Hepatocyte (in vitro differentiated cells): ENCODE measurements around the gene CLIP4. TPM values are rescaled to one million over a fixed set of nuclear protein-coding genes. Genes with fewer than 3 reads are reported as not detected.
"Not testable (repeated sequence)": the region's sequence is repeated elsewhere in the genome, so short reads cannot be mapped to it uniquely, and the experiment has no call there.

Experiments
- DNase-seq: peaks from one replicate; pipeline ENCODE4 v3.0.0-alpha.2; 2016; ENCODE audit warnings: low spot score
- H2AFZ ChIP-seq: fragments of 200-600 bp; sonication (generic); 2 replicates; pipeline ENCODE4 v1.6.0; 2016; ENCODE audit warnings: antibody characterized with exemption, mild to moderate bottlenecking
- H3K27ac ChIP-seq: fragments of 200-600 bp; sonication (generic); 2 replicates; pipeline ENCODE4 v1.5.1; 2016; ENCODE audit warnings: mild to moderate bottlenecking
- H3K27me3 ChIP-seq: fragments of 200-600 bp; sonication (generic); 2 replicates; pipeline ENCODE4 v1.6.1; 2016
- H3K36me3 ChIP-seq: fragments of 200-600 bp; sonication (generic); replicated peaks from 2 replicates; pipeline ENCODE4 v1.5.1; 2016; ENCODE audit warnings: low read depth; ENCODE audit not compliant: insufficient read depth
- H3K4me1 ChIP-seq: fragments of 200-600 bp; sonication (generic); 2 replicates; pipeline ENCODE4 v1.5.1; 2016; ENCODE audit warnings: mild to moderate bottlenecking, moderate library complexity; ENCODE audit not compliant: insufficient read depth
- H3K4me2 ChIP-seq: fragments of 200-600 bp; sonication (generic); 2 replicates; pipeline ENCODE4 v1.6.0; 2016
- H3K4me3 ChIP-seq: fragments of 200-600 bp; sonication (generic); 2 replicates; pipeline ENCODE4 v1.5.1; 2016; ENCODE audit warnings: mild to moderate bottlenecking
- H3K79me2 ChIP-seq: fragments of 200-600 bp; sonication (generic); 2 replicates; pipeline ENCODE4 v1.6.0; 2017; ENCODE audit warnings: mild to moderate bottlenecking
- H3K9me2 ChIP-seq: fragments of 200-600 bp; sonication (generic); replicated peaks from 2 replicates; pipeline ENCODE4 v1.6.0; 2017; ENCODE audit warnings: mild to moderate bottlenecking; ENCODE audit not compliant: insufficient read depth
- H3K9me3 ChIP-seq: fragments of 200-600 bp; sonication (generic); 2 replicates; pipeline ENCODE4 v1.5.1; 2016; ENCODE audit warnings: low read depth, mild to moderate bottlenecking
- H4K20me1 ChIP-seq: fragments of 200-600 bp; sonication (generic); 2 replicates; pipeline ENCODE4 v1.6.0; 2016; ENCODE audit warnings: mild to moderate bottlenecking; ENCODE audit not compliant: insufficient read depth, poor library complexity, severe bottlenecking
- EZH2 ChIP-seq: fragments of 200-600 bp; sonication (generic); IDR thresholded peaks from 2 replicates; pipeline ENCODE4 v1.6.1; 2016; ENCODE audit warnings: antibody characterized with exemption, mild to moderate bottlenecking, borderline replicate concordance
- EZH2phosphoT487 ChIP-seq: fragments of 200-600 bp; sonication (generic); IDR thresholded peaks from one replicate; pipeline ENCODE4 v1.6.1; 2018; ENCODE audit warnings: antibody characterized with exemption, mild to moderate bottlenecking, low read depth, moderate library complexity; ENCODE audit not compliant: unreplicated experiment, severe bottlenecking
- WGBS: methylation state at CpG from one replicate; pipeline ENCODE4 v1.1.6; 2016; ENCODE audit warnings: low lambda C conversion rate; ENCODE audit errors: missing lambda C conversion rate; 5-methylcytosine and 5-hydroxymethylcytosine counted together
- polyA plus RNA-seq: library from polyadenylated mRNA; unstranded; fragments of >200 nt; fragmentation: Nextera tagmentation; extraction: Ambion mirVana; gene quantifications from 2 replicates; pipeline ENCODE4 v1.2.1, GENCODE V29; 2016
- total RNA-seq: library from RNA; depleted of rRNA; stranded (reverse); fragments of >200 nt; gene quantifications from 2 replicates; pipeline ENCODE4 v1.2.3, GENCODE V29; 2014
- TF ChIP-seq, protein P1 (sequence below): fragments of 200-600 bp; sonication (generic); IDR thresholded peaks from 2 replicates; pipeline ENCODE4 v1.5.1; 2016; ENCODE audit warnings: antibody characterized with exemption, mild to moderate bottlenecking; ENCODE audit not compliant: poor library complexity

The CLIP4 gene
- total and polyA plus RNA-seq, 2 experiments from 2014 or later = 17.3 to 35.6 TPM

DNA sequence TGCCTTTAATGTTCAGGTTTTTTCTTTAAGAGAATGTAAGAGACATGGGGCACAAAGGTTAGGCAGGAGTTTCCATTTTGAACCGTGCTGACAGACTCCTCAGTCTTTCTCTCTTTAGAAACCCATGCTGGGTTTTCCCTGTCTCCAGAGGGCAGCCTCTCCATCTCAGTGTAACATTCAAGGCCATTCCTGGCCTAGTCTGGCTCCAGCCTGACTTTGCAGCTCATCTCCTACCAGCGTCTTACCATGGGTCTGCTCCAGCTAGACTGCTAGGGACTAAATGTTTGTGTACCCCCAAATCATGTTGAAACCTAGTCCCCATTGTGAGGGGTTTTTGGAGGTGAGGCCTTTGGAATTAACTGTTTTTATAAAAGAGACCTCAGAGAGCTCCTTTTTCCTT lies 9.8 kb upstream of the CLIP4 start:
- no peak overlapping the region for H3K4me3 ChIP-seq
- H3K9me2 ChIP-seq = no peaks in the 10 kb centered on the region
- no peak overlapping the region for H3K27ac ChIP-seq
- no peaks in the 10 kb centered on the region for H4K20me1 ChIP-seq
- H2AFZ ChIP-seq = no peak overlapping the region
- DNase-seq = no peak
- H3K9me3 ChIP-seq = no peaks in the 10 kb centered on the region
- no peaks in the 10 kb centered on the region for H3K27me3 ChIP-seq
- no peaks in the 10 kb centered on the region for H3K4me1 ChIP-seq
- TF ChIP-seq EZH2phosphoT487 = no peak
- TF ChIP-seq EZH2 = no peak
- TF ChIP-seq, protein P1, sequence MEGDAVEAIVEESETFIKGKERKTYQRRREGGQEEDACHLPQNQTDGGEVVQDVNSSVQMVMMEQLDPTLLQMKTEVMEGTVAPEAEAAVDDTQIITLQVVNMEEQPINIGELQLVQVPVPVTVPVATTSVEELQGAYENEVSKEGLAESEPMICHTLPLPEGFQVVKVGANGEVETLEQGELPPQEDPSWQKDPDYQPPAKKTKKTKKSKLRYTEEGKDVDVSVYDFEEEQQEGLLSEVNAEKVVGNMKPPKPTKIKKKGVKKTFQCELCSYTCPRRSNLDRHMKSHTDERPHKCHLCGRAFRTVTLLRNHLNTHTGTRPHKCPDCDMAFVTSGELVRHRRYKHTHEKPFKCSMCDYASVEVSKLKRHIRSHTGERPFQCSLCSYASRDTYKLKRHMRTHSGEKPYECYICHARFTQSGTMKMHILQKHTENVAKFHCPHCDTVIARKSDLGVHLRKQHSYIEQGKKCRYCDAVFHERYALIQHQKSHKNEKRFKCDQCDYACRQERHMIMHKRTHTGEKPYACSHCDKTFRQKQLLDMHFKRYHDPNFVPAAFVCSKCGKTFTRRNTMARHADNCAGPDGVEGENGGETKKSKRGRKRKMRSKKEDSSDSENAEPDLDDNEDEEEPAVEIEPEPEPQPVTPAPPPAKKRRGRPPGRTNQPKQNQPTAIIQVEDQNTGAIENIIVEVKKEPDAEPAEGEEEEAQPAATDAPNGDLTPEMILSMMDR = no peak
- H3K79me2 ChIP-seq = no peaks in the 10 kb centered on the region
- 52% methylated on average over 2 of the region's 2 CpGs for WGBS
- no peaks in the 10 kb centered on the region for H3K36me3 ChIP-seq
- H3K4me2 ChIP-seq = no peak overlapping the region

DNA sequence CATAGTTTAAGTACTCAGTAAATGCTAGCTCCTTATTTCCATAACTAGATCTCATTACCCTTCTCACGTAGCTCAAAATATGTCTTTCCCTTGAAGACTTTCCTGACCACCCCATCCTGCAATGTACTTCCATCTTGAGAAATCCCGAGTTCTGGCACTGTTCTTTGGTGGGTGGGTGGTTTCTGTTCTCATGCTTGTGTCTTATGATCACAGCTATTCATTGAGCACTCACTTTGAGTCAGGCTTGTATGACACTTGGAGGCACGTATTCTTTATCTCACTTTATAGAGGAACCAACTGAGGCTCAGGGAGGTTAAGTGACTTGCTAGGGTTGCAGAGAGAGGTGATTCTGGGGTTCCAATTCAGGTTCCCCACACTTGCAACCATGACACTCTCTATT lies 9.0 kb upstream of the CLIP4 start:
- no peaks in the 10 kb centered on the region for H3K4me1 ChIP-seq
- no peak overlapping the region for H3K27ac ChIP-seq
- H3K4me2 ChIP-seq = no peak overlapping the region
- H3K27me3 ChIP-seq = no peaks in the 10 kb centered on the region
- H2AFZ ChIP-seq = no peak overlapping the region
- no peak for DNase-seq
- TF ChIP-seq EZH2phosphoT487 = no peak
- no peak for TF ChIP-seq EZH2
- TF ChIP-seq, protein P1 = no peak
- no peaks in the 10 kb centered on the region for H3K9me2 ChIP-seq
- 82% methylated on average over 3 of the region's 3 CpGs for WGBS
- no peaks in the 10 kb centered on the region for H4K20me1 ChIP-seq
- no peaks in the 10 kb centered on the region for H3K9me3 ChIP-seq
- H3K36me3 ChIP-seq = no peaks in the 10 kb centered on the region
- H3K79me2 ChIP-seq = no peaks in the 10 kb centered on the region
- H3K4me3 ChIP-seq = no peak overlapping the region

DNA sequence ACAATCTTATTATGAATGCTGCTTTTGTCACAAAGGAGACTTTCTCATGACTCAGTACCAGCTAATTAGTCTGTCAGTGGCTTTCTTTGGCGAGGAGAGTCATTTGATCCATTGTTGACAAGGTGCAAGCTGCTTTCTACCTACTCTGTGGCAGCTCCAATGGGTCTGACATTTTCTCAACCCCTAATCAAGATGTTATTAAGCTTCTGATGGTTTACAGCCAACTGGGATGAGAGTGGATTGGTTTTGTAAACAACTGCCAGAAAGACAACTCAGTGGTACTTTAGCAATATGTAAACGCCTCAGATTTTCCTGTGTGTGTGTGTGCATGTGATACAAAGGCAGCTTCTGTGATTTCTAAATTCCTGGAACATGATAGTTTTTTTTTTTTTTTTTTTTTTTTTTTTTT lies 8.2 kb upstream of the CLIP4 start:
- DNase-seq = peak; percentile 13
- H3K27me3 ChIP-seq = no peaks in the 10 kb centered on the region
- no peaks in the 10 kb centered on the region for H4K20me1 ChIP-seq
- H3K4me3 ChIP-seq = no peak overlapping the region
- no peaks in the 10 kb centered on the region for H3K9me2 ChIP-seq
- no peak overlapping the region for H3K27ac ChIP-seq
- no peak overlapping the region for H2AFZ ChIP-seq
- H3K4me1 ChIP-seq = no peaks in the 10 kb centered on the region
- H3K4me2 ChIP-seq = no peak overlapping the region
- WGBS = 38% methylated on average over 2 of the region's 2 CpGs
- no peaks in the 10 kb centered on the region for H3K79me2 ChIP-seq
- H3K9me3 ChIP-seq = no peaks in the 10 kb centered on the region
- H3K36me3 ChIP-seq = no peaks in the 10 kb centered on the region
- TF ChIP-seq EZH2phosphoT487 (no peak), EZH2 (no peak)
- TF ChIP-seq, protein P1 = no peak

DNA sequence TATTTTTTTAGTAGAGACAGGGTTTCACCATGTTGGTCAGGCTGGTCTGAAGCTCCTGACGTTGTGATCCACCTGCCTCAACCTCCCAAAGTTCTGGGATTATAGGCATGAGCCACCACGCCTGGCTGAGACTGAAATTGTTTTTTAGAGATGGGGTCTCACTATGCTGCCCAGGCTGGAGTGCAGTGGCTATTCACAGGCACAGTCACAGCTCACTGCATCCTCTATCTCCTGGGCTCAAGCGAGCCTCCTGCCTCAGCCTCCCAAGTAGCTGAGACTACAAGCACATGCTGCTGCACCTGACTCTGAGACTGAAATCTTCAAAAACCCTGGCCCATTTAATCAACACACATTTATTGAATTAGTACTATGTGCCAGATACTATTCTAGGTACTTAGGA lies 7.7 kb upstream of the CLIP4 start:
- 95% methylated on average over 3 of the region's 3 CpGs for WGBS
- not testable (repeated sequence) for H3K36me3 ChIP-seq, DNase-seq, H3K27me3 ChIP-seq, H4K20me1 ChIP-seq, H3K9me2 ChIP-seq, H3K4me1 ChIP-seq, H3K79me2 ChIP-seq, H3K9me3 ChIP-seq, H3K4me2 ChIP-seq, H2AFZ ChIP-seq, H3K4me3 ChIP-seq
- H3K27ac ChIP-seq = peak overlapping the region; percentile 49
